Breast epithelium (tissue), 3 donors: Measurements from ENCODE around the gene NR6A1.

Experiments used
- CTCF ChIP-seq, 3 donors: fragments of 450-650 bp; IDR thresholded peaks; one replicate each; pipeline ENCODE4 v1.5.1; 2016 to 2017; ENCODE audit warnings: antibody characterized with exemption in 3 of 3, mild to moderate bottlenecking in 3 of 3, moderate library complexity in 3 of 3
- POLR2A ChIP-seq: fragments of 450-650 bp; IDR thresholded peaks from one replicate; pipeline ENCODE4 v1.6.1; 2016; ENCODE audit warnings: antibody characterized with exemption, mild to moderate bottlenecking, moderate library complexity

- TF ChIP-seq POLR2A: no peak
- no peak for TF ChIP-seq CTCF (IDR thresholded peaks at IDR 0.05)
Observed at GRCh38 chr9:124800306-124801259, 29.5 kb upstream of the NR6A1 start.
